ENCODE measurements around the gene EEA1. TPM values are rescaled to one million over a fixed set of nuclear protein-coding genes. Genes with fewer than 3 reads are reported as not detected.

Gene EEA1
- total RNA-seq, 1 experiment from 2014 or later, result 68.9 TPM

GRCh38 chr12:92828565-92828964 lies 100.5 kb downstream of the EEA1 start:
- Mint-ChIP-seq H3K4me1 (ENCODE audit: low read depth, unreplicated experiment) (no peaks in the 10 kb centered on the region), H3K4me3 (ENCODE audit: unreplicated experiment) (no peak overlapping the region), H3K36me3 (ENCODE audit: insufficient read depth, unreplicated experiment) (peaks cover 40% of the 10 kb centered on the region), H3K9me3 (ENCODE audit: unreplicated experiment) (no peaks in the 10 kb centered on the region), H3K27ac (ENCODE audit: unreplicated experiment) (no peak overlapping the region), H3K27me3 (ENCODE audit: insufficient read depth, unreplicated experiment) (no peaks in the 10 kb centered on the region)
- no peaks in the 10 kb centered on the region for H3K27me3 ChIP-seq (replicated peaks; ENCODE audit: control insufficient read depth, insufficient read depth, low read length)
- no peaks in the 10 kb centered on the region for H3K36me3 ChIP-seq (ENCODE audit: control insufficient read depth, insufficient read depth, low read length)
- intact Hi-C loops (cut with micrococcal nuclease; ENCODE audit: unreplicated experiment), result loop anchor here (1.0 to 5.0 kb wide), 2 partner anchors 101 to 119 kb away; partner anchors contain the start of gene EEA1
- no peak for DNase-seq
- POLR2A ChIA-PET, result no interaction called here
- no peaks in the 10 kb centered on the region for H3K9me3 ChIP-seq
- no peak for TF ChIP-seq CTCF (IDR thresholded peaks at IDR 0.05; ENCODE audit: insufficient read depth in 1 of 2, low read depth in 1 of 2, low read length in 1 of 2, severe bottlenecking in 1 of 2, unreplicated experiment in 1 of 2)
- H3K4me1 ChIP-seq, result no peaks in the 10 kb centered on the region; the same call in 1 of the 2 replicates
- CTCF ChIA-PET, result no interaction called here
- no TSS peak for BruUV-seq (replicated peaks)
- H3K4me3 ChIP-seq (ENCODE audit: low read depth, low read length), result no peak overlapping the region

- H3K9me3 Mint-ChIP-seq (ENCODE audit: unreplicated experiment), result no peaks in the 10 kb centered on the region
- H3K4me3 ChIP-seq (ENCODE audit: low read depth, low read length), result no peak overlapping the region
- no peaks in the 10 kb centered on the region for H3K4me1 Mint-ChIP-seq (ENCODE audit: low read depth, unreplicated experiment)
- no peaks in the 10 kb centered on the region for H3K27me3 Mint-ChIP-seq (ENCODE audit: insufficient read depth, unreplicated experiment)
- no peaks in the 10 kb centered on the region for H3K36me3 ChIP-seq (ENCODE audit: control insufficient read depth, insufficient read depth, low read length)
- intact Hi-C loops (cut with micrococcal nuclease; ENCODE audit: unreplicated experiment), result loop anchor here (1.0 to 5.0 kb wide), 2 partner anchors 101 to 119 kb away; partner anchors contain the start of gene EEA1
- no peaks in the 10 kb centered on the region for H3K9me3 ChIP-seq
- H3K4me3 Mint-ChIP-seq (ENCODE audit: unreplicated experiment), result no peak overlapping the region
- CTCF ChIA-PET, result interaction anchor here (0.5 to 1.0 kb wide), 9 partner anchors 11 to 300 kb away, joined by 3 to 14 read pairs (median 3); partner anchors contain the start of gene EEA1
- H3K27ac Mint-ChIP-seq (ENCODE audit: unreplicated experiment), result no peak overlapping the region
- POLR2A ChIA-PET, result no interaction called here
- no TSS peak for BruUV-seq (replicated peaks)
- peaks cover 40% of the 10 kb centered on the region for H3K36me3 Mint-ChIP-seq (ENCODE audit: insufficient read depth, unreplicated experiment)
- H3K27me3 ChIP-seq (replicated peaks; ENCODE audit: control insufficient read depth, insufficient read depth, low read length), result no peaks in the 10 kb centered on the region
- peak; percentile 54 to 94 for TF ChIP-seq CTCF (IDR thresholded peaks at IDR 0.05; ENCODE audit: insufficient read depth in 1 of 2, low read depth in 1 of 2, low read length in 1 of 2, severe bottlenecking in 1 of 2, unreplicated experiment in 1 of 2)
- DNase-seq, result peak; percentile 46 to 61
- no peaks in the 10 kb centered on the region; the same call in 1 of the 2 replicates for H3K4me1 ChIP-seq
Observed at GRCh38 chr12:92827836-92828431, 101.2 kb downstream of the EEA1 start.

- Mint-ChIP-seq H3K27ac (ENCODE audit: unreplicated experiment) (no peak overlapping the region), H3K4me3 (ENCODE audit: unreplicated experiment) (no peak overlapping the region), H3K36me3 (ENCODE audit: insufficient read depth, unreplicated experiment) (peaks cover 20% of the 10 kb centered on the region), H3K4me1 (ENCODE audit: low read depth, unreplicated experiment) (no peaks in the 10 kb centered on the region), H3K9me3 (ENCODE audit: unreplicated experiment) (no peaks in the 10 kb centered on the region), H3K27me3 (ENCODE audit: insufficient read depth, unreplicated experiment) (no peaks in the 10 kb centered on the region)
- Histone ChIP-seq H3K9me3 (no peaks in the 10 kb centered on the region), H3K4me1 (no peaks in the 10 kb centered on the region), H3K36me3 (ENCODE audit: control insufficient read depth, insufficient read depth, low read length) (no peaks in the 10 kb centered on the region), H3K27me3 (replicated peaks; ENCODE audit: control insufficient read depth, insufficient read depth, low read length) (no peaks in the 10 kb centered on the region), H3K4me3 (ENCODE audit: low read depth, low read length) (no peak overlapping the region)
- DNase-seq, result no peak
- no peak for TF ChIP-seq CTCF (IDR thresholded peaks at IDR 0.05; ENCODE audit: insufficient read depth in 1 of 2, low read depth in 1 of 2, low read length in 1 of 2, severe bottlenecking in 1 of 2, unreplicated experiment in 1 of 2)
- CTCF ChIA-PET, result no interaction called here
- intact Hi-C loops (cut with micrococcal nuclease; ENCODE audit: unreplicated experiment), result no loop called here
- POLR2A ChIA-PET, result no interaction called here
- BruUV-seq (replicated peaks), result no TSS peak
Observed at GRCh38 chr12:92821142-92821541, 108.0 kb downstream of the EEA1 start.
